Measurements from ENCODE around the gene ABCC11.
"Not testable (repeated sequence)": the region's sequence is repeated elsewhere in the genome, so short reads cannot be mapped to it uniquely, and the experiment has no call there.

Gene ABCC11

GRCh38 chr16:48187779-48188178 lies 59.6 kb downstream of the ABCC11 start:
- Histone ChIP-seq H3K4me1 (ENCODE audit: control insufficient read depth, insufficient read depth, low read length) (no peaks in the 10 kb centered on the region), H3K9ac (ENCODE audit: low read length) (no peak overlapping the region), H3K36me3 (ENCODE audit: control insufficient read depth, insufficient read depth, low read length) (no peaks in the 10 kb centered on the region), H3K27me3 (ENCODE audit: control insufficient read depth, insufficient read depth, low read length) (no peaks in the 10 kb centered on the region), H3K4me3 (ENCODE audit: low read length) (no peak overlapping the region), H3K27ac (ENCODE audit: low read depth, low read length) (no peak overlapping the region)

DNA sequence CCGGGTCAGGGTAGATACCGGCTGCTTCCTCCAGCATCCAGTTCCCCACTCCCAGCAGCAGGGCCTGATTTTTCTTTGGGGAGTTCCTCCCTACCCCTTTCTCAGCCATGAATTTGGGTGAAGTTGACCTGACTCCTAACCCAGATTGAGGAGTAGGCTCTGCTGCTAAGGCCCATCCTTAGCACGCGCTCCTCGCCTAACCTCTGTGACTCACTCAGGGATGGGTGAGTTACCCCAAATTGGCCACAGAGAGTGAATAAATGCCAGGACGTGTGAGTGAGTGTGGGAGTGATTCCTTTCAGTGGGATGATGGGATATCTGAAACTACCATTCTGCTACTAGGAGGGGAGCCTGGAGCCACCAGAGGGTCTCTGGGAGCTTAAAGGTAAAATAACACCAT lies 62.7 kb downstream of the ABCC11 start:
- no peak overlapping the region for H3K9ac ChIP-seq (ENCODE audit: low read length)
- no peak overlapping the region for H3K4me3 ChIP-seq (ENCODE audit: low read length)
- H3K27ac ChIP-seq (ENCODE audit: low read depth, low read length): no peak overlapping the region
- H3K27me3 ChIP-seq (ENCODE audit: control insufficient read depth, insufficient read depth, low read length): no peaks in the 10 kb centered on the region
- no peaks in the 10 kb centered on the region for H3K36me3 ChIP-seq (ENCODE audit: control insufficient read depth, insufficient read depth, low read length)
- no peaks in the 10 kb centered on the region for H3K4me1 ChIP-seq (ENCODE audit: control insufficient read depth, insufficient read depth, low read length)

DNA sequence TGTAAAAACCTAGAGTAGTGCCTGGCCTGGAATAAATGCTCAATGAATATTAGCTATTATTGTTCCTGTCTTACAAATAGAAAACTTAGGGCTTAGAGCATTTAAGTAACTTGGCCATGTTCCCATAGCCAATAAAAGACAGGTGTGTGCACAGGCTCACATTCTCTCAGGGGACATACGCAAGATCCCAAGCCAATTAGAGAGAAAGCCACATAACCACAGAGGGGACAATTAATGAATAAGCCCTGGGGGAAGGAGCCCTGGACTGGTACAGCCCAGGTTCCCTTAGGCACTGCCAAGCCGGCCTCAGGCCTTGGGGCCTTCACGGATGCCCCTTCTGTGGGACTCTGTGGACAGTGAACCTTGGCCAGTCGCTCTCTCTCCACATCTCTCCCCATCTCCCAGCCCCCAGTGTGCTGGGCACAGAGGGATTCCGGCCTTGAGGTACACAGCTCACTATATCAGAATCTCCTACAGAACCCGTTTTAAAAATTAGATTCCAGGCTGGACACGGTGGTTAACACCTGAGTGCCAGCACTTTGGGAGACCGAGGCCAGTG lies 64.3 kb downstream of the ABCC11 start:
- Histone ChIP-seq H3K27ac (ENCODE audit: low read depth, low read length) (no peak overlapping the region), H3K4me3 (ENCODE audit: low read length) (no peak overlapping the region), H3K36me3 (ENCODE audit: control insufficient read depth, insufficient read depth, low read length) (no peaks in the 10 kb centered on the region), H3K4me1 (ENCODE audit: control insufficient read depth, insufficient read depth, low read length) (no peaks in the 10 kb centered on the region), H3K9ac (ENCODE audit: low read length) (no peak overlapping the region), H3K27me3 (ENCODE audit: control insufficient read depth, insufficient read depth, low read length) (no peaks in the 10 kb centered on the region)

- H3K4me1 ChIP-seq (ENCODE audit: control insufficient read depth, insufficient read depth, low read length); H3K4me3 ChIP-seq (ENCODE audit: low read length); H3K9ac ChIP-seq (ENCODE audit: low read length); H3K27ac ChIP-seq (ENCODE audit: low read depth, low read length); H3K27me3 ChIP-seq (ENCODE audit: control insufficient read depth, insufficient read depth, low read length); H3K36me3 ChIP-seq (ENCODE audit: control insufficient read depth, insufficient read depth, low read length): not testable (repeated sequence)
Observed at GRCh38 chr16:48181746-48182520, 65.4 kb downstream of the ABCC11 start.

DNA sequence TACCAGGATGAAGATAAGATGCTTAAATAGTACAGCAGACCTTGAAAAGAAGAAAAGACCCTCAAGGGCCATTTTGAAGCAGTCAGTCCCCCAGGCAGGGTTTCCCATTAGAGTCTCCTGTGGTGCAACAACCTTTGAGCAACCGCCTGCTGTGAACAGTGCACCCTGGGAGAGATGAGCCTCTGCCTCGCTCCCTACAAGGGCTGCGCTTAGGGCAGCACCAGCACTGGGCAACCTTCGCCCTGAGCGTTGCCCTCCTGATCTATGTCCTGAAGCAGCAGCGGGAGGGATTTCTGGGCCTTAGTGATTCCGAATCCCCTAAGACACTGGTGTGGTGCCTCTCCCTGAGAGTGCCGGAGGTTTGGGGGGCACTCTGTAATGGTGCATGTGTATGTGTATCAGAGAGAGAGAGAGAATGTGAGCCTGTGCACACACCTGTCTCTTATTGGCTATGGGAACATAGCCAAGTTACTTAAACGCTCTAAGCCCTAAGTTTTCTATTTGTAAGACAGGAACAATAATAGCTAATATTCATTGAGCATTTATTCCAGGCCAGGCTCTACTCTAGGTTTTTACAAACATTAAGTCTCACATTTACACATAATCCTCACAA lies 66.4 kb downstream of the ABCC11 start:
- H3K4me3 ChIP-seq (ENCODE audit: low read length): no peak overlapping the region
- H3K36me3 ChIP-seq (ENCODE audit: control insufficient read depth, insufficient read depth, low read length): no peaks in the 10 kb centered on the region
- no peaks in the 10 kb centered on the region for H3K27me3 ChIP-seq (ENCODE audit: control insufficient read depth, insufficient read depth, low read length)
- H3K4me1 ChIP-seq (ENCODE audit: control insufficient read depth, insufficient read depth, low read length): no peaks in the 10 kb centered on the region
- H3K9ac ChIP-seq (ENCODE audit: low read length): no peak overlapping the region
- no peak overlapping the region for H3K27ac ChIP-seq (ENCODE audit: low read depth, low read length)

DNA sequence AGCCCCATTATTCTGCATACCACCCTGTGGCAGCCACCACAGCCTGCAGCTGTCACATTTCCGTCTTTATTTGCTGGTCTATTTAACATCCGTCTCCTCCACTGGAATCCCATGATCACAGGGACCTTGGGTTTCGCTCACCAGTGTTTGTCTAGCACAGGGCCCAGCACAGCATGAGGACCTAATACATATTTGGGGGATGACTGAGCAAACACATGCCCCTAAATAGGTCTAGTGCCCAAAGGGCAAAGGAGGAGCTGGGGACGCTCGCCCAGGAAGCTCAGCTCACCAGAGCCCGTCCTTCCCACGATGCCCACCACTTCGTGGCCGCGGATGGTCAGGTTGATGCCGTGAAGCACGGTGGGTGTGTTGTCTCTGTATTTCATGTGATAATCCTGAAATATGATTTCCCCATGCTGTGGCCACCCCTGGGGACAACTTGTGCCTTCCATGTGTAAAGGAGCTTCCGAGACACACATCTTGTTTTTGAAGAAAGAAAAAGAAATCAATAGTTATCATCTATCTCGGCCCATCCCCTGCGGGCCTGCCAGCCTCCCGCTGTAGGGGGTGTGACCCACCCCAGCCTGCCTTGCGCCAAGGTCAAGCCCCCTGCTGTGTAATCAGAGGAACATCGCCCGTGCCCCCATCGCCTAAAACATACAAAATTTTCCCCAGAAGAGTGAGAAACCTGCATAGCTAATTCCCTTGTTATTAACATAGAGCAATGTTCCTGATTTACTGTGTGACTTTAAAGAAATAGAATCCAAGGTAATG lies 70.5 kb downstream of the ABCC11 start:
- H3K27ac ChIP-seq (ENCODE audit: low read depth, low read length): no peak overlapping the region
- H3K27me3 ChIP-seq (ENCODE audit: control insufficient read depth, insufficient read depth, low read length): no peaks in the 10 kb centered on the region
- H3K4me3 ChIP-seq (ENCODE audit: low read length): no peak overlapping the region
- H3K9ac ChIP-seq (ENCODE audit: low read length): no peak overlapping the region
- H3K4me1 ChIP-seq (ENCODE audit: control insufficient read depth, insufficient read depth, low read length): no peaks in the 10 kb centered on the region
- H3K36me3 ChIP-seq (ENCODE audit: control insufficient read depth, insufficient read depth, low read length): no peaks in the 10 kb centered on the region

DNA sequence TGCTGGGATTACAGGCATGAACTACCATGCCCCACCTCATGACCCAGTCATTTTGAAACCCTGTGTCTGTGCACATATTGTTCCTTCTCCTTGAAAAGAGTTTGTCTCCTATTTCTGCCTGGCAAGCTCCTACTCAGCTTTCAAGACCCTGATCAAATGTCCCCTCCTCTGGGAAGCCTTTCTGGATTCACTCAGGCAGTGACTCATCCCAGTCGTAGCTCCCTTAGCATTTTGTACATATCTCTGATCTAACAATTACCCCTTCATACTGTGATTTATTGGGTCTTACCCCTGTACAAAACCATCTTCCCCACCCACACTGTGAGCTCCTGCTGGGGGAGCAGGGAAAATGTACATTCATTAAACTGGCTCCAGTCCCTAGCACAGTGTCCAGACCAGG lies 73.5 kb downstream of the ABCC11 start:
- Histone ChIP-seq H3K9ac (ENCODE audit: low read length) (no peak overlapping the region), H3K4me1 (ENCODE audit: control insufficient read depth, insufficient read depth, low read length) (no peaks in the 10 kb centered on the region)

GRCh38 chr16:48172682-48173081 lies 74.7 kb downstream of the ABCC11 start:
- no peaks in the 10 kb centered on the region for H3K4me1 ChIP-seq (ENCODE audit: control insufficient read depth, insufficient read depth, low read length)
- H3K9ac ChIP-seq (ENCODE audit: low read length): no peak overlapping the region
- no peak overlapping the region for H3K4me3 ChIP-seq (ENCODE audit: low read length)
- no peak overlapping the region for H3K27ac ChIP-seq (ENCODE audit: low read depth, low read length)
- no peaks in the 10 kb centered on the region for H3K27me3 ChIP-seq (ENCODE audit: control insufficient read depth, insufficient read depth, low read length)
- H3K36me3 ChIP-seq (ENCODE audit: control insufficient read depth, insufficient read depth, low read length): no peaks in the 10 kb centered on the region

More for the DNA sequence above, 73.5 kb downstream of the ABCC11 start:
- H3K27ac ChIP-seq (ENCODE audit: low read depth, low read length): no peak overlapping the region
- H3K27me3 ChIP-seq (ENCODE audit: control insufficient read depth, insufficient read depth, low read length): no peaks in the 10 kb centered on the region
- H3K4me3 ChIP-seq (ENCODE audit: low read length): no peak overlapping the region
- no peaks in the 10 kb centered on the region for H3K36me3 ChIP-seq (ENCODE audit: control insufficient read depth, insufficient read depth, low read length)

- Histone ChIP-seq H3K36me3 (ENCODE audit: control insufficient read depth, insufficient read depth, low read length) (no peaks in the 10 kb centered on the region), H3K27ac (ENCODE audit: low read depth, low read length) (no peak overlapping the region), H3K4me3 (ENCODE audit: low read length) (no peak overlapping the region)
Observed at GRCh38 chr16:48169896-48170295, 77.4 kb downstream of the ABCC11 start.

DNA sequence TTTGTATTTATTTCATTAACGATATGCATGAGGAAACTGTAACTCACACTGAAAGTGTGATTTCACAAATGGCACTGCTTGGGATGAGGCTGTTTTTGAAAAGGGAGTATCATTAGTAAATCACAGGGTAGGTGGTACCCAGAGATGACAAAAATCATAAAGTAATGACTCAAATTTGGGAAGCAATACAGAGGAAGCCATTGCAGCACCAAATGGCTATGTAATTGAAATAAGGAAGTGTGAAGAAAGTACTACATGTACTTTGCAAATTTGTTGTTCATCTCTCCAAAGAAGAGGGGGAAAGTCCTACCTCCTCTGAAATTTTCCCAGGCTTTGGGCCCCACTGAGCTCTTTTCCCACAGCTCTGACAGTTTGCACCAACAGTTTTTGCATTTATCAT lies 79.3 kb downstream of the ABCC11 start:
- H3K27me3 ChIP-seq (ENCODE audit: control insufficient read depth, insufficient read depth, low read length): no peaks in the 10 kb centered on the region
- no peak overlapping the region for H3K4me3 ChIP-seq (ENCODE audit: low read length)
- H3K9ac ChIP-seq (ENCODE audit: low read length): no peak overlapping the region
- H3K4me1 ChIP-seq (ENCODE audit: control insufficient read depth, insufficient read depth, low read length): no peaks in the 10 kb centered on the region
- H3K27ac ChIP-seq (ENCODE audit: low read depth, low read length): no peak overlapping the region
- H3K36me3 ChIP-seq (ENCODE audit: control insufficient read depth, insufficient read depth, low read length): no peaks in the 10 kb centered on the region

More at GRCh38 chr16:48169896-48170295, 77.4 kb downstream of the ABCC11 start:
- Histone ChIP-seq H3K9ac (ENCODE audit: low read length) (no peak overlapping the region), H3K27me3 (ENCODE audit: control insufficient read depth, insufficient read depth, low read length) (no peaks in the 10 kb centered on the region), H3K4me1 (ENCODE audit: control insufficient read depth, insufficient read depth, low read length) (no peaks in the 10 kb centered on the region)

DNA sequence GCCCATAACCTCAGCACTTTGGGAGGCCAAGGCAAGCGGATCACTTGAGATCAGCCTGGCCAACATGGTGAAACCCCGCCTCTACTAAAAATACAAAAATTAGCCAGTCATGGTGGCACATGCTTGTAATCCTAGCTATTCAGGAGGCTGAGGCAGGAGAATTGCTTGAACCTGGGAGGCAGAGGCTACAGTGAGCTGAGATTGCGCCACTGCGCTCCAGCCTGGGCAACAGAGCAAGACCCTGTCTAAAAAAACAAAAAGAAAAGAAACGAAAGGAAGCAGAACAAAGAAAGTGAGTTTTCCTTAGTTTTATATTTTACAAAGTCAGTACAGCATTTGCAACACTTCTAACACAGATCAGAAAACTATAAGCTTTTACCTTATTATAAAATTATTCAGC lies 80.7 kb downstream of the ABCC11 start:
- H3K36me3 ChIP-seq (ENCODE audit: control insufficient read depth, insufficient read depth, low read length); H3K27me3 ChIP-seq (ENCODE audit: control insufficient read depth, insufficient read depth, low read length); H3K4me1 ChIP-seq (ENCODE audit: control insufficient read depth, insufficient read depth, low read length); H3K4me3 ChIP-seq (ENCODE audit: low read length); H3K27ac ChIP-seq (ENCODE audit: low read depth, low read length); H3K9ac ChIP-seq (ENCODE audit: low read length): not testable (repeated sequence)

- no peaks in the 10 kb centered on the region for H3K27me3 ChIP-seq (ENCODE audit: control insufficient read depth, insufficient read depth, low read length)
- no peaks in the 10 kb centered on the region for H3K4me1 ChIP-seq (ENCODE audit: control insufficient read depth, insufficient read depth, low read length)
- no peaks in the 10 kb centered on the region for H3K36me3 ChIP-seq (ENCODE audit: control insufficient read depth, insufficient read depth, low read length)
- no peak overlapping the region for H3K27ac ChIP-seq (ENCODE audit: low read depth, low read length)
- H3K9ac ChIP-seq (ENCODE audit: low read length): no peak overlapping the region
- H3K4me3 ChIP-seq (ENCODE audit: low read length): no peak overlapping the region
Observed at GRCh38 chr16:48165961-48166578, 81.3 kb downstream of the ABCC11 start.

Data from rectal smooth muscle tissue (tissue), 1 donor.